Uterus (tissue), 2 donors: ENCODE data around the gene TMEM98.

Experiments used
- CTCF ChIP-seq, 4 experiments: fragments of 200-600 bp in 2 of 4; fragments of 450-650 bp in 2 of 4; sonication (generic) in 2 of 4; IDR thresholded peaks; one replicate each; pipeline ENCODE4 v1.5.1; 2016 to 2019; ENCODE audit warnings: antibody characterized with exemption in 4 of 4, mild to moderate bottlenecking in 2 of 4, moderate library complexity in 1 of 4
- POLR2A ChIP-seq, 2 donors: fragments of 450-650 bp; IDR thresholded peaks; one replicate each; pipeline ENCODE4 v1.6.1; 2016; ENCODE audit warnings: antibody characterized with exemption in 2 of 2, mild to moderate bottlenecking in 1 of 2, moderate library complexity in 1 of 2

GRCh38 chr17:32927201-32927723 is 691 bp upstream of the TMEM98 start:
- TF ChIP-seq CTCF (IDR thresholded peaks at IDR 0.05) = no peak
- no peak for TF ChIP-seq POLR2A (IDR thresholded peaks at IDR 0.05)
